Lower lobe of right lung (tissue), 2 donors: ENCODE results near the gene SPAM1. TPM values are rescaled to one million over a fixed set of nuclear protein-coding genes. Genes with fewer than 3 reads are reported as not detected.

Source experiments
- ATAC-seq, 2 donors: fragments of 200-7000 bp; cut with Tn5 transposase; one replicate each; pipeline ENCODE4 v1.9.1; 2020 to 2022; ENCODE audit warnings: mild to moderate bottlenecking in 2 of 2, moderate library complexity in 2 of 2
- DNase-seq: peaks from one replicate; pipeline ENCODE4 v3.0.0-alpha.2; 2020
- H3K27ac ChIP-seq: fragments of 200-600 bp; one replicate; pipeline ENCODE4 v1.8.0; 2022
- H3K27me3 ChIP-seq: fragments of 200-600 bp; one replicate; pipeline ENCODE4 v1.8.0; 2022; ENCODE audit warnings: low read depth
- H3K36me3 ChIP-seq: fragments of 200-600 bp; one replicate; pipeline ENCODE4 v1.8.0; 2022; ENCODE audit warnings: mild to moderate bottlenecking
- H3K4me1 ChIP-seq: fragments of 200-600 bp; one replicate; pipeline ENCODE4 v1.8.0; 2022
- H3K4me3 ChIP-seq: fragments of 200-600 bp; one replicate; pipeline ENCODE4 v1.8.0; 2022; ENCODE audit warnings: mild to moderate bottlenecking
- H3K9me3 ChIP-seq: fragments of 200-600 bp; one replicate; pipeline ENCODE4 v1.8.0; 2022
- CTCF ChIP-seq: fragments of 200-600 bp; IDR thresholded peaks from one replicate; pipeline ENCODE4 v1.8.0; 2022; ENCODE audit warnings: antibody characterized with exemption, mild to moderate bottlenecking
- intact Hi-C: fragments of 100-400 bp; cut with DNase I; formaldehyde crosslinking; loops from one replicate; pipeline ENCODE4 v1.11.0; 2022
- total RNA-seq: library from RNA; stranded (reverse); fragmentation: NEBNext Ultra II Directional; extraction: Animal tissue kit (Norgen Biotek cat#: 25700); gene quantifications from one replicate; pipeline ENCODE4 v1.2.1, GENCODE V29; 2021
- donor health status: DM: no; HTN: yes; CAD: no; lungs with severe emphysema.

The SPAM1 gene
- total RNA-seq, 1 donor from 2014 or later: not detected

GRCh38 chr7:123936388-123936787 is 11.3 kb downstream of the SPAM1 start:
- Histone ChIP-seq H3K4me3 (no peak overlapping the region), H3K36me3 (no peaks in the 10 kb centered on the region), H3K4me1 (no peaks in the 10 kb centered on the region), H3K27me3 (no peaks in the 10 kb centered on the region), H3K27ac (no peak overlapping the region), H3K9me3 (peaks cover 4% of the 10 kb centered on the region)
- no peak for ATAC-seq
- no peak for DNase-seq
- intact Hi-C loops: no loop called here
- TF ChIP-seq CTCF: no peak

- H3K27me3 ChIP-seq: no peaks in the 10 kb centered on the region
- intact Hi-C loops: no loop called here
These were observed 14.7 kb downstream of the SPAM1 start for GRCh38 chr7:123939784-123940183.

DNA sequence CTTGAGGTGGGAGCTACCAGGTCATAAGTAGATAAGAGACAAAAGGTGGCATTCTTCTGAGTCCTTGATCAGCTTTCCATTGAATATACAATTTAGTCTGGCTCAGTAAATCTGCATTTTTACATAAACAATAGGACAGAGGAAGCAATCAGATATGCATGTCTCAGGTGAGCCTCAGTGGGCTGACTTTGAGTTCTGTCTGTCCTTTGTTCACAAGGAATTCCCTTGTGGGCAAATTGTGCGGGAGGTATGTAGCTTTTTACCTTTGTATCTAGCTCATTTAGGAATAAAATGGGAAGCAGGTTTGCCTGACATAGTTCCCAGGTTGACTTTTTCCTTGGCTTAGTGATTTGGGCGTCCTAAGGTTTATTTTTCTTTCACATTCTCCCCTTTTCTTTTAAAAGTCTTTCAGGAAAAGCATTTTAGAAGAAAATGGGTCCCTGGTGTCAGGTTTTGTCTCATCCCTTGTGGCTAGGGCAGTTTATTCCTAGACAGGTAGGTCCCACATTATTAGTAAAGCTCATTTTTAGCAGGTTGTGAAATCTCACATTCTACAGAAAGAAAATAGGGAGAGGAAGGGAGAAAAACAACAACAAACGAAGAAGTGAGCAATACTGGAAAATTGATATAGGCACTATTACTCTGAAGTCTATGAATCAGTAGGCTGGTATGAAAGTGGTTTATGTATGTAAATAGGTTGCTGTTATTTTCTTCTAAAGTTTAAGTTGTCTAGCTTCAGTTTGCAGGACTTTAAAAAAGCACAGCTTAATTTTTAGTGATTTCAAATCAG is 16.5 kb downstream of the SPAM1 start:
- intact Hi-C loops: no loop called here

More at GRCh38 chr7:123939784-123940183, 14.7 kb downstream of the SPAM1 start:
- Histone ChIP-seq H3K36me3 (no peaks in the 10 kb centered on the region), H3K4me1 (no peaks in the 10 kb centered on the region), H3K4me3 (no peak overlapping the region), H3K9me3 (peaks cover 4% of the 10 kb centered on the region), H3K27ac (no peak overlapping the region)
- no peak for DNase-seq
- no peak for TF ChIP-seq CTCF
- ATAC-seq: no peak

DNA sequence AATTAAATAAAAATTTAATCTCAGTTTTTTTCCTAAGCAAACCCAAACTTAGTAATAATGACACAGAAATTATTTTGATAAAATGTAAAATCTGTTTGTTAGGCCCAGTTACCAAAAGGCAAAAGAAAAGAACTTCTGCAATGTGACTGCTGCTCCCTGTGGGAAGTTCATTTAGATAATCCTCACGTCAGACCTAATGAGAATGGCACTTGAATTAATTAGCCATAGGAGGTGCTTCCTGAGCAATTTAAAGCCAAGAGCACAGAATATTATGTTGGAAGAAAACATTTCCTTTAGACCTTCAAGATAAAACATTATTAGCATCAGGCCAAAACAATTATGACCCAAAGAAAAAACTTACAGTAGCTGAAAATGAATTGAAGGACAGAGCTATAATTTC is 19.4 kb downstream of the SPAM1 start:
- Histone ChIP-seq H3K27me3 (no peaks in the 10 kb centered on the region), H3K27ac (no peak overlapping the region), H3K4me1 (no peaks in the 10 kb centered on the region), H3K9me3 (no peaks in the 10 kb centered on the region), H3K36me3 (no peaks in the 10 kb centered on the region), H3K4me3 (no peak overlapping the region)
- intact Hi-C loops: no loop called here
- ATAC-seq: no peak
- no peak for TF ChIP-seq CTCF
- DNase-seq: no peak

More for the DNA sequence above, 16.5 kb downstream of the SPAM1 start:
- Histone ChIP-seq H3K4me3 (no peak overlapping the region), H3K36me3 (no peaks in the 10 kb centered on the region), H3K4me1 (no peaks in the 10 kb centered on the region), H3K27ac (no peak overlapping the region), H3K27me3 (no peaks in the 10 kb centered on the region), H3K9me3 (no peaks in the 10 kb centered on the region)
- DNase-seq (no peak), ATAC-seq (no peak)
- TF ChIP-seq CTCF: no peak

- DNase-seq (no peak), ATAC-seq (no peak)
- H3K9me3 ChIP-seq: no peaks in the 10 kb centered on the region
- no peaks in the 10 kb centered on the region for H3K4me1 ChIP-seq
- H3K36me3 ChIP-seq: no peaks in the 10 kb centered on the region
- no peak overlapping the region for H3K27ac ChIP-seq
- H3K4me3 ChIP-seq: no peak overlapping the region
- no peaks in the 10 kb centered on the region for H3K27me3 ChIP-seq
- intact Hi-C loops: no loop called here
- no peak for TF ChIP-seq CTCF
These were observed 20.9 kb downstream of the SPAM1 start for GRCh38 chr7:123945938-123946337.
